GM21381 (cell line): ENCODE results near the gene CCDC91.

Source experiments
- ATAC-seq: cut with Tn5 transposase; IDR thresholded peaks from one replicate; pipeline ENCODE4 v1.9.1; 2021; ENCODE audit warnings: mild to moderate bottlenecking, moderate library complexity; ENCODE audit not compliant: unreplicated experiment

CCDC91 gene

DNA sequence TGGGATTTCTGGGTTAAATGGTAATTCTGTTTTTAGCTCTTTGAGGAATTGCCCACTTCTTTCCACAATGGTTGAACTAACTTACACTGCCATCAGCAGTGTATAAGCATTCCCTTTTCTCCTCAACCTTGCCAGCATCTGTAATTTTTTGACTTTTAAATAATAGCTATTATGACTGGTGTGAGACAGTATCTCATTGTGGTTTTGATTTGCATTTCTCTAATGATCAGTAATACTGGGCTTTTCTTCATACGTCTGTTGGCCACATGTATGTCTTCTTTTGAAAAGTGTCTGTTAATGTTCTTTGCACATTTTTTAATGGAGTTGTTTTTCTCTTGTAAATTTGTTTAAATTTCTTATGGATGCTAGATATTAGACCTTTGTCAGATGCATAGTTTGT lies 323.7 kb downstream of the CCDC91 start:
- no peak for ATAC-seq

DNA sequence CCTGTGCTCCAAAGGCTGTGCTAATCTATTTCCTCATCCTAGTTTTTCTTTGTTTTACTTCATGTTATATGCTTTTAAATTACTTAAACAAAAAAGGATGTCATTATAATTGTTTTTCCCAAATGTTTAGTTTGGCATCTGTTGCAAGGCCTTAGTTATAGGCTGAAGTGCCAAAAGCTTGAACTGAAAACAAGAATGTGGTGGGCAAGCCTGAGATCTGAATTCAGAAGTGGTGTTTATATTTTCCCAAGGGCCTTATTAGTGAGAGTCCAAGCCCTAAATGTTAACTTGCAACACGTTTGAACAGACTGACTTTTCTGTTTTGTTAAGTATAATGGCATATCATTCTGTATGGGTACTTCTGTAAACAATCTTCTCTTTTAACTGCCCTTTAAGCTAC lies 326.8 kb downstream of the CCDC91 start:
- no peak for ATAC-seq

DNA sequence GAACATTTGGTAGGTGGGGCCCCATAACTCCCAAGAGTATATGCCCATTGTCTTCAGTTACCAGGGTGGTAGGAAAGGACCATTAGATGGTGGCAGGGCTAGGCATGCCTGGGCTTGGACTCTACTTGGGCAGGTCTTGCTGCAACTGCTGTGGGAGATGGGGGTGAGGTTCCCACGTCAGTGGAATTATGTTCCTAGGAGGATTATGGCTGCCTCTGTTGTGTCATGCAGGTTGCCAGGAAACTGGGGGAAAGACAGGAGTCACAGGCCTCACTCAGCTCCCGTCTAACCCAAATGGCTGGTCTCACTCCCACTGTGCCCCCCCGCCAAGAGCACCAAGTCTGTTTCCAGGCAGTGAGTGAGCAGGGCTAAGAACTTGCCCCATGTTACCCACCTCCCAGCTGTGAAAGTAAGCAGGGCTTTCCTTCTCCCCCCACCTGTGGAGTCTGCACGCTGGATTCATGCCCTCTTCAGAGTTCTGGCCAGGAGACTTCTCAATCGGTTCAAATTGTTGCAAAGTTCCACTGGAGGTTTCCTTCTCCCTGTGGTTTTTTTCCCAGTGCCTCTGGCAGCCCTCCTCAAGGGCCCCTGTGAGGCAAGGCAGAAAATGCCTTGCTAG lies 337.5 kb downstream of the CCDC91 start:
- no peak for ATAC-seq

DNA sequence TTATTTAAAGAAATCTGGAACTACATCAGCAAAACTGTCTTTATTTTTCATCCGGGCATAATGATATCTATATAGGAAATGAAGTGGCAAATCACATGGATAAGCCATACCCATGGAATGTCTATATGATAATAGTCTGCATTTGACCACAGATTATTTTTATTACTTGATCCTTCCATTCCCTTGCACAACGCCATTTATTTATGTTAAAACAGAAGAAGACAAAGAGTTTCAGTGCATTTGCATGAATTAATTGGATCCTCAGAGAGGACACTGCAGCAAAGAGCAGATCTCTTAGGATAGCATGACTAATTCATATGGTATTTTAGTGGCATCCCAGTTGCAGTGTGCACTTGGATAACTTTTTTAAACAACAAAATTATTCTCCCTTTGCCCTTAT lies 345.0 kb downstream of the CCDC91 start:
- no peak for ATAC-seq

DNA sequence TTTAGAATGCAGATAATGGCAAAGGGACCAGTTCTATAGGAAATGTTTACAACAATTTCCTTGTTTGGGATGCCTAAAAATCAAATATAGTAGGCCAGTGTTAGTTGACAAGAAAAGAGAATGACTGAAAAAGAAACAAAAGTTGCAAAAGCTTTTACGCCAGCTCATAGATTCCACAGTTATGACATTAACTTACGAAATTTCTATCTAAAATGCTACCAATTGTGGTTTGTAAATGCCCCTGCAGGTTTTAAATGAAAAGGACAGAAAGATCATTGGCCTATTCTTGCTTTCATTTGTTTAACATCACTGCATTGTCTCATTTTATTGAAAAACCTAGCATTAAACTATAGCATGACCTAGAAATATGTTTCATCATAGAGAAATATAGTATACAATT lies 345.8 kb downstream of the CCDC91 start:
- ATAC-seq, result no peak

DNA sequence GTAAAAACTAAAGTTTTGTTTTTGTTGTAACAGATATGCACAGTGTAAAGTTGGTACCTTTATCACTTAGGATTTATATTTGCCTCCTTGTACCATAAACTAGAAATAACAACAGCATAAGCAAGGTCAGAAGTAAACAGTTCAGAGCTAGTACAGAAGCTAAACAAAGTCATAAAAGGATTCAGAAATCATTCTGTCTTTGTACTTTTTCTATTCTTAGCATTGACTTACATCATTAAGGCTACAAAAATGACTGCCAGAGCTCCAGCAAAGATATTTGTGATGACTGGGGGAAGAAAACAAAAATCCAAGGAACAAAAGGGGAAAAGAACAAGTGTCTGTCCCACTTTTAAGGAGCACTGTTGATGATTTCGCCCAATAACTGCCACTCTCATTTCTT lies 347.2 kb downstream of the CCDC91 start:
- ATAC-seq, result no peak

DNA sequence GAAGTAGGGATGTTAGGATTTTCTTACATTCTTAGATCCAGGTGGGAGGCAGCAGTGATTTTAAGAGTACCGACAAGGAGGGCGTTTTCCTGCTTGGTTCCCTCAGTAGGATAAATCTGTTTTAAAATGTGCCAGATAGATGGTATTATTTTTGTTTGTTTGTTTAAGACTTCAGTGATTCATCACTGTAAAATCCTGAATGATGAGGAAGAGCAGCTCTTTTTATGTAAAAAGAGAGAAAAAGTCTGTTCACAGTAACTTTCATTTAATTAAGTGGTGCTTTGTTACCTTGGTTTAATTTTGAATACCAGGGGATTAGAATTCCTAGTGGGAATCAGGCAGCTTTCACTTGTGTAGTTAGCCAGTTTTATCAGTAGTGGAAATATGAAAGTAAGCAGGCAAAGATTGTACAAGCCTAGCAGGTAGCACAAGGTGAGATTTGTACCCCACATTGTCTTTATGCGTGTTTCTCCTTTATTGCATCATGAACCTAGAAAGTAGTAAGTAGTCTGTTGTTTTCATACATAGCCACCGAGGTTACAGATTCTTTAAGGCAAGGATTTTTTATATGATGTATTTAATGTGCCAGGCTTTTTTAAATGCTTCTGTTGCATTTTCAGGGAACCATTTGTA lies 349.6 kb downstream of the CCDC91 start:
- ATAC-seq, result no peak

DNA sequence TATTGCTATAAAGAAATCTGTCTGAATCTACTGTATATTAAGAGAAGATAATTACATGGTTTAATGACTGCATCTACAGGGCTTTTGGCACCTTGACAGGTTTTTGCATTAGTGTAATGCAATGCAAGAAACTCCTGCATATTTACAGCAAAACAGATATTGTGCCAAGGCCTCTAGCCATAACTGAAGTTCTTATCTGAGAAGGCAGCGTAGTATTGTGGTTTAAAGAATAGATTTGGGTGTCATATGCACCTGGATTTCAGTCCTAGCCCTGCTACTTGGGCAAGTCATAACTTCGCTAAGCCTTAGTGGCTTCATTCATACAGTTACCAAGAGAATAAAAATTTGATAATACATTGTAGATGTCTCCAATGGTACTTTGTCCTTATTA lies 350.1 kb downstream of the CCDC91 start:
- ATAC-seq, result no peak

DNA sequence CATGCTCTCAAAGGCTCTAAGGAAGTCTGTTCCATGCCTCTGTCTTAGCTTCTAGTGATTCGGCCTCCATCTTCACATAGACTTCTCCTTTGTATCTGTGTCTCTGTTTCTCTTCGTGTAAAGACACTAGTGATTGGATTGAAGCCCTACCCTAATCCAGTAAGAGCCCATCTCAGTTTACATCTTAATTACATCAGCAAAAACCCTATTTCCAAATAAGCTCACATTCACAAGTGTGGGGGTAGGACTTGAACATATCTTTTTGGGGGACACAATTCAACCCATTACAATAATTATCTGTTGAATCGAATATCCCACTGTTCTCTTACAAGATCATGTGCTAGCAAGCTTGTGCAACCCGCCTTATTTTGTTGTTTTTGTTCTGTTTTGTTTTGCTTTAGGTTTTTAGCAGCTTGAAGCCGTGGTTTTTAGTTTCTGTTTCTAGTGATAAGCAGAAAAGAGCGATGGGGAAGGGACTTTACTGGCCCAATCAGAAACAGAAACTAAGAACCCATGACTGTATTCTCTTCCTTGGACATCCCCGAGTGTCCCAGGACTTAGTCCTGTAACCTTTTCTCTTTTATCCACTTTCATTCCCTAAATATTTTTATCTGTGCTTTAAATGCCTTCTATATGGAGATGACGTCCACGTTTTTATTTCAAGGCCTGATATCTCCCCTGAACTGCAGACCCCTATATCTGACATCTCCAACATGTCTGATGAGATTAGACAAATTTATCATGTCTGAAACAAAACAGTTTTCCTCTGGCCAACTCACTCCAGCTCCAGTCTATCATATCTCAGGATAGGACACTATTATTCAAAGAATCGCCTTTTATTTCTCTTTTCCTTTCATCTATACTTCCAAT lies 353.0 kb downstream of the CCDC91 start:
- peak; percentile 66 for ATAC-seq

DNA sequence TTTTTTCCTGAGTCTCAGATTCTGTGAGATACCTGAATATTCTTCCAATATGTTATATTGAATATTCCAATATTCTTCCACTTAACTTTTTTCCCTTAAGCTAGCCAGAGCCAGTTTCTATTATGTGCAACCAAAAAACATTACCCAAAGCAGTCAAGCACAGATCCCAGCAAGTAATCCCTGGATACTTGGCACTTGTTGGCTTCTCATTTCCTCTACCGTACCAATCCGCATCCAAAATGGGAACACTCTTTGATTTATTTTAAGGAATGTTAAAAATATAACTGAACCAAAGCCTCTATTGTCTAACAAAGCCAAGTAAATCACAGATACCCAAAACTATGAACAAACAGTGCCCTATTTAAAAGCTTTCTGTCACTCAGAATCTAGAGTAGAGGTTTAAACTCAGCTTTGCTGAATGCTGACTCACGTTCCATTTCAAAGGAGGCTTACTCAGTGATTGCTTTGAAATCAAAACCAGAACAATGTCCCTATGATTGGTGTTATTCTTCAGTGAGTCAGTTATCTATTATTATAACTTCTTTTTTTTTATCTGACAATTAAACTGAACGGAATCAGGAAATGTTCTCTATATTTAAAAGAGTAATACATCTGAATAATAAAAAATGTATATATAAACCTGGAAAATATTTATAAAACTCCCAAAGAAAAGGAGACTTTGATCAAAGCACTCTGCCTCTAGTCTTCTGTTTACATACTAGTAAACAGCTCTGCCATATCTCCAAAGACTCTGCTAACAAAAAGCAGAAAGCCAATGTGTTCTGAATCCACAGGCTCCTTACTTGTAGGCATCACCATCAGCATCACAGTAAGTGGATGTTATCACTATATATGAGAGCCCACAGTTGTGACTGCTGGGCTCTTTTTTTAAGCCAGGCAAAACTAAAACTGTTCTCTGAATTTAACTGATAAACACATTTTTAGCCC lies 360.8 kb downstream of the CCDC91 start:
- ATAC-seq, result no peak

DNA sequence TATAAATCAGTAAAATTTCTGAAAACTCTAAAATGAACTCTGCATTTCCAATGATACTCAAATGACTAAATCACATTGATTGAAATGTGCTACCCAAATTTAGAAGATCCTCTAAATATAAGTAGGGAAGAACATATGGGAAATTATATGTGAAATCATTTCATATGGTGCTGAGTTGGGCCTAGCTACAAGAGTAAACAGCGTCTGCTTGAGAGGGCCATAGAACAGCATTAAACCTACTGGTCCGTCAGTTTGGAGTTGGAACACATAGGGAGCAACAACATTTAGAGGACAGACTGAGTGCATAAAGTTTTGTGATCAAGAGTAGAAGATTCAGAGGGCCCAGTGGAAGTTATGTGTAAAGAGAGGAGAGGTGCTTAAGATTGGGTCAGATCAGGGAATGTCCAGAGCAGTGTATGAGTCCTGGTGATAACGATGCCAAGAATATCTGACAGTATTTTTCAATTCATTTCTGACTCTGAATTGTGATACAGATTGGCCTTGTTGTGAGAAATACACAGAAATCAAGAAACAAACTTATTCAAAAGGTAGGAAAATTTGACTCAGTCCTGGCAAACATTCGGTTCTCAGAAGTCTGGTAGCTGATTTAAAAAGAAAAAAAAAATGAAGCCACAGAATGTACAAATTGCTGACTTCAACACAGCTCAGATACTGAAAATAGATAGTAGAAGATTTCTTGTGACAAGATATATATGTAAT lies 362.2 kb downstream of the CCDC91 start:
- no peak for ATAC-seq

DNA sequence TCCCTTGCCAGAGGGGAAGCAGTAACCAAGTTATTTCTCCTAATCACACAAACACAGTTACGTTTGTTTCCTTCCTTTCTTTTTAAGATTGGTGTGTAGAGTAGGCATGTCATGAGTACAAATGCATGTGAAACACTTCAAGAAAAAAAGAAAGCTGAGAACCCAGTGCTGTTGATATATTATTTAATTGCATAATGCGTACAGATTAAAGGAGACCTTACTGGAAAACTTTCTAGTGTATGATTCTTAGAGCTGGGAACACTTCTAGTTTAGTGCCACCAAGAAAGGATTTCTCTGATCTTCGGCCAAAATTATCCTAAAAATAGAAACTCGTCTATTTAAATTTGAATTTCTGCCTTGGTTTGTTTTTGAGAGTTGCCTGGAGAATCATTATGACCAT lies 365.5 kb downstream of the CCDC91 start:
- ATAC-seq, result no peak

DNA sequence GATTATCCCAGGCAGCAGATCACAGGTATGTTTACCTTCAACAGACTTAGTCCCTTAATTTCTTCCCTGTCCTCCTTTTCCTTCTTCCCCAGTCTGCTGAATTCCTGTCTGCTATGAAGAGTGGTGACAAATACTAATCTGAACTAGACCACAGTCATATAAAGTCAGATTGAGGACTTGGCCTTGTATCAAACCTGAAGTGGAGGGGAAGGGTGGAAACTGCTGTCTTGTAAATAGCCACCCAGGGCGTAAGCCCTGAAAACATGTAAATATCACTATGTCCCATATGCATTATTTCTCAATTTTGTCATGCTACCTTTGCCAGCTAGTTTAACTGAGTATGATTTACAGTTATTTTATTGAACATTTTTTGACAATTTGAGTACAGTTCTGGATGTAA lies 368.0 kb downstream of the CCDC91 start:
- no peak for ATAC-seq

DNA sequence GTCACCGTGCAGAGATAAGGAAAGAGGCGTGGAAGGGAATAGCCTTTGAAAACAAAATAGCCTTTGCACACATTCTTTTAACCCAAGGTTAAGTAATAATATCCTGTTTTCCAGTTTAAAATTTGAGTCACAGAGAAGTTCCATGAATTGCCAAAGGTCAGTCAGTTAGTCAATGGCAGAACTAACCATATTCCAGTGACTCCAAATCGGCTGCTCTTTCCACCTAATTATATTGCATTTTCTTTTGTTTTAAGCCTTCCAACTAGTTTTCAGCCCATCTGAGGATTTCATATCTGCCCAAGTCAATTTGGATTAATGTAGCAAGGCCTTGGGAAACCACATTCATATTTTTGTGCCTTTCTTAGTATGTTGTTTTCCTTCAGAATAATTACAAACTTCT lies 373.0 kb downstream of the CCDC91 start:
- ATAC-seq, result no peak

DNA sequence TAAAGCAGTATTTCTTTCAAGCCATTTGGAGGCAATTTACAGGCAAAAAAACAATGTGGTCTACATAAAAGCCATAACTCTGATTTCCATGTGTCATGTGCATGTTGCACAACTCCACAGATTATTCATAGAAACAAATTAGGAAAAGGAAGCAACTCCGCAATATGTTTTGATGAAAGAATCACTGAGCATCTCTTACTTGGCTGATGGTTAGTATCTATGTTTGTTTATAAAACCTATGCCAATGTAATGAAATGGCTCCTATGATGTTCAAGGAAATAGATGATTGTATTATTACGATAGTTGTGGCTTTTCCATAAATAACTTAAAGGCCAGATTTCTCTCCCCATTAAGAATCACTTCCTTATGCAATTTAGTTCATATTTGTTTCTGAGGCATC lies 373.7 kb downstream of the CCDC91 start:
- no peak for ATAC-seq

DNA sequence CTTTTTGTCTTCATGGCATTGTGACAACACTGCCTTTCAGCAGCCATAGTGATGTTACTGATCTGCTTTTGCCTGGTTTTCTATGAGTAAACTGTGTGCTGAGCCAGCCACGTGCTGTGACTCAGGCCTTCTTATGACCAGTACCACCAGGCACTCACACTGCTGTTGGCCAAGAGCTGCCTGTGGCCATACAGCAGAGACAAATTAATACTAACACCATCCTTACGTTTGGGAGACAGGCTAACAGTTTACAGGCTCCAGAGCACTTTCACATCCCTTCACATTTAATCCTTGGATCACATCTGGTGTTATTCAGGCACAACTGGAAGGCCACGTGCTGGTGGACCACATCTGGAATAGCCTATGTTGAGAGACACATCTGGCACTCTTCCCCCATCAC lies 377.9 kb downstream of the CCDC91 start:
- ATAC-seq, result no peak

DNA sequence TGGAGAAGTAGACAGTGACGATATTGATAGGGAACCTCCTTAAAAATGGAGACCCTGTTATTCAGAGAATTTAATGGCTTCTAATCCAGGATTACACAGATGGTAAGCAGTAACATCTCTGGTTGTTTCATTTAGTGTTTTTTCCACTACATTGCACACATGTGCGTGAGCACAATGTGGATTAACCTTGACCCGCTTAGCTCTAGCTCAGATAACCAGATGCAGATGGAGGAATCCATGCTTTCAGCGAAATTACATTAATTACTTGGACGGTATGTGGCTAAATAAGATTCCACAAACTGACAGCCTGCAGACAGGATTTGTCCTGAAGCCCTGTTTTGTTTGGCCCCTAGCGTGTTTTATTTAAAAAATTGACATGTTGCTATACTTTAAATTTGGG lies 378.4 kb downstream of the CCDC91 start:
- ATAC-seq, result no peak

DNA sequence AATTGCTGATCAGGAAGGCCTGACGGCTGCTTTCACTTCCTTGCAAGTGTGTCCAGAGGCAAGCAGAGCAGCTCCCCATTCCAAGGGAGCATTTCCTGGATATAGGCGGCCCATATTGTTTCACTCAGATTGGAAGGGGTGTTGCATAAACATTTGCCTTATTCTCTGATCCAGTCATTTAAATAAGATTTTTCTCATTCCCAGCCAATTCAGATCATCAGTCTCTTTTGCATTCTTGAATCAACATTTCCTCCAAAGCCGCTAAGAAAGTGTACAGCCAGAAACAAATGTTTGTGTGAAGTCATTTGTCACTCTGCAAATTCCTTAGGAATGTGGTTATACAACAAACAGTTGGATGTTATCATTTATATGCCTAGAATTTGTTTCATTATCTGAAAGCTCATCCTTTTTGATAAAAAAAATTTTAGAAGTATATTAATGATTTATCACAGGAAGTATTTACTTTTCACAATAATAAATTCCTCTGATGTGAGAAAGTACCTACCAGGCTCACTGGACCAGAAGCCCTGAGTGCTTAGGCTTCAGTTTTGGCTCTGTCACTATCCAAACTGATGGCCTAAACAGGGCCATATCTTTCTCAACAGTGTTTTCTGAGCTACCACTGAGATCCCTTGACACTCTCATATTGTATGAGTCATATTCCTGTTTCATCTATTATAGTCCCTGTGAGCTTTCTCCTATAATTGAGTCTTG lies 379.6 kb downstream of the CCDC91 start:
- no peak for ATAC-seq

DNA sequence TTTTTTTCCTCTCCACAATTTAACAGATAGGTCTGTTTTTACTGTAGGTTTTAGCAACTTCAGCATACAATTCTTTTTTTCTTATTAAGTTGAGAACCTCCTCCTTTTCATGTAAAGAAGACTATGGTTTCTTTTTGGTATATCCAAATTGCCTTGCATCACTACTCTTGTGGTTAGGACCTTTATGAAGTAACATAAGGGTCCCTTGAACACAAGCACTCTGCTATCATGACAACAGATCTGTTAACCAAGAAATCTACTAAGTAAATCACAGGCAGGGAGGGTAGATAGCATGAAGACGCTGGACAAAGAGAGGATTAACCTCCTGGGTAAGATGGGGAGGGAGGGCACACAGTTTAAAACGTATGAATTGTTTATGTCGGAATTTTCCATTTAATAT lies 380.6 kb downstream of the CCDC91 start:
- ATAC-seq, result no peak
